H1 (cell line): ENCODE results near the gene KCNJ4. TPM values are rescaled to one million over a fixed set of nuclear protein-coding genes. Genes with fewer than 3 reads are reported as not detected.

ENCODE experiments used
- CTCF ChIA-PET: fragments of 300-600 bp; sonication (Branson Sonifier 250); formaldehyde crosslinking; loops from one replicate; lab custom pipeline; 2021; ENCODE audit not compliant: partially characterized antibody; lab: Charles Lee
- POLR2A ChIA-PET: fragments of 300-600 bp; sonication (Branson Sonifier 250); formaldehyde crosslinking; loops from one replicate; lab custom pipeline; 2021; ENCODE audit warnings: inconsistent platforms; ENCODE audit not compliant: partially characterized antibody; lab: Charles Lee
- DNase-seq, 2 experiments: peaks; one replicate each; pipeline versions ENCODE4 v3.0.0 to v3.0.0-alpha.2; 2010 to 2022; ENCODE audit warnings: low spot score in 2 of 2, low read depth in 1 of 2, mixed read lengths in 1 of 2
- FAIRE-seq: peaks from 2 replicates; lab custom pipeline; 2011; peaks lifted over from hg19 to GRCh38; lab: Jason Lieb, UNC
- H2AFZ ChIP-seq: 2 replicates; pipeline ENCODE4 v1.8.1; 2012; ENCODE audit warnings: low read length, inconsistent platforms
- H2AK5ac ChIP-seq: 2 replicates; pipeline ENCODE4 v1.6.1; 2013; ENCODE audit warnings: low read depth, low read length
- H2BK120ac ChIP-seq: replicated peaks from 2 replicates; pipeline ENCODE3; 2013; ENCODE audit warnings: low read depth, low read length, inconsistent platforms
- H2BK12ac ChIP-seq: 2 replicates; pipeline ENCODE4 v1.6.1; 2013; ENCODE audit warnings: low read depth, low read length
- H2BK15ac ChIP-seq: 2 replicates; pipeline ENCODE4 v1.6.1; 2013; ENCODE audit warnings: low read length
- H2BK20ac ChIP-seq: 2 replicates; pipeline ENCODE4 v1.6.1; 2013; ENCODE audit warnings: low read length
- H2BK5ac ChIP-seq: 2 replicates; pipeline ENCODE4 v1.6.1; 2013; ENCODE audit warnings: low read depth, low read length
- H3K14ac ChIP-seq: 2 replicates; pipeline ENCODE4 v1.6.1; 2013; ENCODE audit warnings: inconsistent platforms; ENCODE audit not compliant: insufficient read length
- H3K18ac ChIP-seq: 2 replicates; pipeline ENCODE4 v1.6.1; 2013; ENCODE audit warnings: low read length; ENCODE audit errors: extremely low read depth
- H3K23ac ChIP-seq: 2 replicates; pipeline ENCODE4 v1.6.1; 2013; ENCODE audit warnings: inconsistent platforms; ENCODE audit not compliant: insufficient read length
- H3K23me2 ChIP-seq: 2 replicates; pipeline ENCODE4 v1.6.1; 2013; ENCODE audit warnings: low read depth, low read length
- H3K27ac ChIP-seq: 2 replicates; pipeline ENCODE4 v1.6.1; 2011; ENCODE audit warnings: low read depth, low read length, inconsistent platforms
- H3K27me3 ChIP-seq, 4 experiments: replicated peaks in 1 of 4; 1 replicate in 1 of 4; 2 replicates in 3 of 4; pipeline versions ENCODE4 v1.6.1 to v1.8.1; 2011 to 2013; ENCODE audit warnings: low read length in 3 of 4, mild to moderate bottlenecking in 3 of 4, inconsistent platforms in 2 of 4, mixed read lengths in 2 of 4, moderate library complexity in 1 of 4; ENCODE audit not compliant: control insufficient read depth in 3 of 4, insufficient read depth in 3 of 4; ENCODE audit errors: extremely low read depth in 1 of 4
- H3K36me3 ChIP-seq, 4 experiments: 2 replicates each; pipeline versions ENCODE4 v1.6.1 to v1.8.1; 2011 to 2013; ENCODE audit warnings: mild to moderate bottlenecking in 4 of 4, low read length in 3 of 4, moderate library complexity in 2 of 4, control low read depth in 1 of 4, inconsistent platforms in 1 of 4; ENCODE audit not compliant: insufficient read depth in 4 of 4, control insufficient read depth in 2 of 4
- H3K4ac ChIP-seq: replicated peaks from 2 replicates; pipeline ENCODE3; 2013; ENCODE audit warnings: low read length, low read depth, mixed read lengths, inconsistent platforms; ENCODE audit not compliant: insufficient read length
- H3K4me1 ChIP-seq, 4 experiments: replicated peaks in 1 of 4; 1 replicate in 1 of 4; 2 replicates in 3 of 4; pipeline versions ENCODE4 v1.6.1 to v1.8.1; 2011 to 2013; ENCODE audit warnings: low read length in 3 of 4, inconsistent platforms in 2 of 4, mixed read lengths in 1 of 4; ENCODE audit not compliant: insufficient read depth in 4 of 4, control insufficient read depth in 3 of 4
- H3K4me2 ChIP-seq, 2 experiments: 2 replicates each; pipeline versions ENCODE4 v1.6.1 to v1.8.1; 2011 to 2013; ENCODE audit warnings: low read depth in 2 of 2, low read length in 2 of 2, control low read depth in 1 of 2, inconsistent platforms in 1 of 2, mild to moderate bottlenecking in 1 of 2; ENCODE audit not compliant: insufficient read depth in 1 of 2
- H3K4me3 ChIP-seq, 4 experiments: fragments of 200-600, 300-600 bp in 1 of 4; sonication (generic), shearing (Covaris generic), sonication (Bioruptor Twin) in 1 of 4; 2 replicates each; pipeline versions ENCODE4 v1.5.1 to v1.8.1; 2011 to 2016; ENCODE audit warnings: low read length in 4 of 4, low read depth in 3 of 4, control low read depth in 2 of 4, inconsistent platforms in 2 of 4, mild to moderate bottlenecking in 2 of 4, mixed read lengths in 1 of 4, moderate library complexity in 1 of 4; ENCODE audit not compliant: insufficient read depth in 2 of 4; ENCODE audit errors: extremely low read depth in 1 of 4
- H3K56ac ChIP-seq: replicated peaks from 2 replicates; pipeline ENCODE3; 2013; ENCODE audit warnings: low read depth, mild to moderate bottlenecking, mixed read lengths, low read length, inconsistent platforms; ENCODE audit not compliant: insufficient read length
- H3K79me1 ChIP-seq: 2 replicates; pipeline ENCODE4 v1.6.1; 2013; ENCODE audit warnings: low read depth, low read length, control low read depth
- H3K79me2 ChIP-seq, 2 experiments: 2 replicates each; pipeline versions ENCODE4 v1.6.1 to v1.8.1; 2012 to 2013; ENCODE audit warnings: low read length in 2 of 2, mild to moderate bottlenecking in 2 of 2, inconsistent platforms in 1 of 2; ENCODE audit not compliant: insufficient read depth in 2 of 2, control insufficient read depth in 1 of 2
- H3K9ac ChIP-seq, 4 experiments: replicated peaks in 1 of 4; 1 replicate in 1 of 4; 2 replicates in 3 of 4; pipeline versions ENCODE4 v1.6.1 to v1.8.1; 2011 to 2013; ENCODE audit warnings: low read depth in 3 of 4, low read length in 3 of 4, control low read depth in 2 of 4, mild to moderate bottlenecking in 2 of 4, moderate library complexity in 2 of 4, inconsistent platforms in 1 of 4; ENCODE audit errors: extremely low read depth in 1 of 4
- H3K9me3 ChIP-seq, 2 experiments: 2 replicates each; pipeline versions ENCODE4 v1.6.1 to v1.8.1; 2012 to 2013; ENCODE audit warnings: mild to moderate bottlenecking in 2 of 2, moderate library complexity in 2 of 2, control low read depth in 1 of 2, inconsistent platforms in 1 of 2, low read depth in 1 of 2, low read length in 1 of 2, mixed read lengths in 1 of 2; ENCODE audit not compliant: insufficient read depth in 2 of 2
- H4K20me1 ChIP-seq, 2 experiments: replicated peaks in 1 of 2; 2 replicates each; pipeline versions ENCODE3 to v1.8.1; 2011 to 2013; ENCODE audit warnings: inconsistent platforms in 2 of 2, low read length in 2 of 2, mild to moderate bottlenecking in 1 of 2; ENCODE audit not compliant: insufficient read depth in 2 of 2, control insufficient read depth in 1 of 2
- H4K5ac ChIP-seq: 2 replicates; pipeline ENCODE4 v1.6.1; 2013; ENCODE audit warnings: low read length, low read depth, mixed read lengths, inconsistent platforms; ENCODE audit not compliant: insufficient read length
- H4K8ac ChIP-seq: 2 replicates; pipeline ENCODE4 v1.8.0; 2013; ENCODE audit warnings: mild to moderate bottlenecking, moderate library complexity, low read length, inconsistent platforms; ENCODE audit not compliant: insufficient read depth; ENCODE audit errors: extremely low read depth
- H4K91ac ChIP-seq: replicated peaks from 2 replicates; pipeline ENCODE3; 2013; ENCODE audit warnings: low read length, mixed read lengths, inconsistent platforms; ENCODE audit not compliant: insufficient read length
- ATF3 ChIP-seq: IDR thresholded peaks from 2 replicates; pipeline ENCODE4 v1.6.1; 2011; ENCODE audit warnings: low read depth, mild to moderate bottlenecking, low read length; ENCODE audit not compliant: insufficient read depth
- CEBPB ChIP-seq: IDR thresholded peaks from 2 replicates; pipeline ENCODE4 v1.6.1; 2012; ENCODE audit warnings: low read depth, low read length
- CTBP2 ChIP-seq: IDR thresholded peaks from 2 replicates; pipeline ENCODE4 v1.7.0; 2011; ENCODE audit warnings: borderline replicate concordance, mild to moderate bottlenecking, moderate library complexity, mixed read lengths, low read length; ENCODE audit not compliant: insufficient read depth, insufficient read length
- EP300 ChIP-seq, 2 experiments: IDR thresholded peaks; 1 replicate in 1 of 2; 2 replicates in 1 of 2; pipeline ENCODE4 v1.6.1; 2011 to 2012; ENCODE audit warnings: low read depth in 2 of 2, low read length in 2 of 2, mild to moderate bottlenecking in 2 of 2, borderline replicate concordance in 1 of 2, inconsistent platforms in 1 of 2, moderate library complexity in 1 of 2
- JUND ChIP-seq: IDR thresholded peaks from 2 replicates; pipeline ENCODE4 v1.6.1; 2011; ENCODE audit warnings: mild to moderate bottlenecking, improper control_type of control experiment, low read length
- KDM5A ChIP-seq: fragments of 200-600 bp; IDR thresholded peaks from 2 replicates; pipeline ENCODE4 v1.7.1; 2012; ENCODE audit warnings: mild to moderate bottlenecking, low read length, inconsistent platforms, mixed read lengths
- MAX ChIP-seq: IDR thresholded peaks from 2 replicates; pipeline ENCODE4 v1.6.1; 2012; ENCODE audit warnings: inconsistent platforms
- NRF1 ChIP-seq: IDR thresholded peaks from 2 replicates; pipeline ENCODE4 v1.6.1; 2011; ENCODE audit warnings: mild to moderate bottlenecking, low read depth, low read length, improper control_type of control experiment
- RNF2 ChIP-seq: fragments of 200-900, 300-1000 bp; sonication (generic); IDR thresholded peaks from 2 replicates; pipeline ENCODE4 v1.7.1; 2016; ENCODE audit warnings: borderline replicate concordance, low read depth, mild to moderate bottlenecking, antibody characterized with exemption, low read length; ENCODE audit not compliant: poor library complexity, severe bottlenecking; ENCODE audit errors: missing control alignments
- SP2 ChIP-seq: IDR thresholded peaks from 2 replicates; pipeline ENCODE4 v1.6.1; 2012; ENCODE audit warnings: mild to moderate bottlenecking, low read length, inconsistent platforms
- SUZ12 ChIP-seq: fragments of 200-600 bp; sonication (generic); IDR thresholded peaks from 2 replicates; pipeline ENCODE4 v1.6.1; 2012; ENCODE audit warnings: mild to moderate bottlenecking, inconsistent platforms, low read length, moderate library complexity, mixed read lengths
- WGBS, 2 experiments: shearing (Covaris generic) in 1 of 2; methylation state at CpG; one replicate each; pipeline versions ENCODE4 v1.1.6 to v1.1.7; 2013 to 2015; ENCODE audit warnings: low lambda C conversion rate in 2 of 2, mixed read lengths in 2 of 2, inconsistent platforms in 1 of 2, low coverage in 1 of 2, missing lambda C conversion rate in 1 of 2; ENCODE audit not compliant: insufficient replicate concordance in 2 of 2, insufficient coverage in 1 of 2, insufficient read length in 1 of 2; ENCODE audit errors: extremely low coverage in 1 of 2, missing lambda C conversion rate in 1 of 2; 5-methylcytosine and 5-hydroxymethylcytosine counted together
- polyA plus RNA-seq, 7 experiments: library from polyadenylated mRNA; depleted of rRNA in 3 of 7; stranded (reverse) in 5 of 7; unstranded in 2 of 7; fragments of >200 nt in 5 of 7; fragments of 200-250 nt in 2 of 7; gene quantifications; 1 replicate in 5 of 7; 2 replicates in 1 of 7; 4 replicates in 1 of 7; pipeline versions ENCODE4 v1.2.1 to v1.2.3, GENCODE V29; 2011 to 2013; ENCODE audit warnings: missing spikeins in 2 of 7, mixed read lengths in 2 of 7
- total RNA-seq: library from RNA; stranded (reverse); fragmentation: NEBNext Ultra II Directional; extraction: Animal tissue kit (Norgen Biotek cat#: 25700); gene quantifications from 2 replicates; pipeline ENCODE4 v1.2.1, GENCODE V29; 2021

Gene KCNJ4
- total and polyA plus RNA-seq, 2 of the 8 experiments (the other 6 are each of a cell fraction or from before 2014, with no cell fraction given): 1.4 to 2.2 TPM

GRCh38 chr22:38431266-38432010 is 23.6 kb downstream of the KCNJ4 start:
- Histone ChIP-seq H3K18ac (no peak overlapping the region), H3K23me2 (no peaks in the 10 kb centered on the region), H3K56ac (no peak overlapping the region), H3K4ac (no peak overlapping the region), H4K8ac (peak overlapping the region; percentile 53; the same call in 1 of the 2 replicates), H3K4me1 (peaks cover 0 to 2% (median 0%) of the 10 kb centered on the region in 4 experiments; a peak in 4 of 7 replicates), H2AK5ac (no peak overlapping the region), H2BK12ac (no peak overlapping the region), H3K27ac (no peak overlapping the region), H3K23ac (no peak overlapping the region), H2AFZ (no peak overlapping the region), H4K20me1 (no peaks in the 10 kb centered on the region), H2BK15ac (no peak overlapping the region), H2BK120ac (no peak overlapping the region), H3K79me1 (no peaks in the 10 kb centered on the region), H3K9me3 (no peaks in the 10 kb centered on the region), H3K14ac (no peak overlapping the region), H2BK20ac (no peak overlapping the region), H4K91ac (no peak overlapping the region), H4K5ac (no peak overlapping the region), H3K27me3 (no peaks in the 10 kb centered on the region), H3K4me2 (no peak overlapping the region), H3K9ac (no peak overlapping the region), H3K36me3 (no peaks in the 10 kb centered on the region), H3K4me3 (no peak overlapping the region), H3K79me2 (no peaks in the 10 kb centered on the region), H2BK5ac (0 out of 2 replicates have a peak overlapping the region, but pooled peaks have one; percentile 10)
- 92% methylated on average over 12 of the region's 12 CpGs; no CpG with 5 or more reads in 1 of the 2 experiments for WGBS, 2 experiments
- CTCF ChIA-PET: interaction anchor here (0.6 to 7.9 kb wide), 6 partner anchors 11 to 311 kb away, joined by 3 to 78 read pairs (median 4); no protein-coding TSS in a partner anchor
- POLR2A ChIA-PET: interaction anchor here (0.7 to 1.2 kb wide), 4 partner anchors 9 to 257 kb away, joined by 3 to 5 read pairs (median 3); no protein-coding TSS in a partner anchor
- no peak for FAIRE-seq
- DNase-seq: no peak
- TF ChIP-seq NRF1 (no peak), KDM5A (no peak), MAX (no peak), CTBP2 (no peak), ATF3 (no peak), CEBPB (no peak), JUND (no peak), SUZ12 (no peak), SP2 (no peak), RNF2 (no peak), EP300 (IDR thresholded peaks at IDR 0.05; ENCODE audit: borderline replicate concordance in 1 of 2, low read depth in 2 of 2, low read length in 2 of 2) (no peak)
